Epithelial cell of alveolus of lung (primary cell): ENCODE results near the gene KLB. TPM values are rescaled to one million over a fixed set of nuclear protein-coding genes. Genes with fewer than 3 reads are reported as not detected.

Experiments
- total RNA-seq: library from RNA; depleted of rRNA; stranded (reverse); fragments of >200 nt; gene quantifications from 2 replicates; pipeline ENCODE4 v1.2.1, GENCODE V29; 2015

Gene KLB
- total RNA-seq, result not detected in 2 replicates

DNA sequence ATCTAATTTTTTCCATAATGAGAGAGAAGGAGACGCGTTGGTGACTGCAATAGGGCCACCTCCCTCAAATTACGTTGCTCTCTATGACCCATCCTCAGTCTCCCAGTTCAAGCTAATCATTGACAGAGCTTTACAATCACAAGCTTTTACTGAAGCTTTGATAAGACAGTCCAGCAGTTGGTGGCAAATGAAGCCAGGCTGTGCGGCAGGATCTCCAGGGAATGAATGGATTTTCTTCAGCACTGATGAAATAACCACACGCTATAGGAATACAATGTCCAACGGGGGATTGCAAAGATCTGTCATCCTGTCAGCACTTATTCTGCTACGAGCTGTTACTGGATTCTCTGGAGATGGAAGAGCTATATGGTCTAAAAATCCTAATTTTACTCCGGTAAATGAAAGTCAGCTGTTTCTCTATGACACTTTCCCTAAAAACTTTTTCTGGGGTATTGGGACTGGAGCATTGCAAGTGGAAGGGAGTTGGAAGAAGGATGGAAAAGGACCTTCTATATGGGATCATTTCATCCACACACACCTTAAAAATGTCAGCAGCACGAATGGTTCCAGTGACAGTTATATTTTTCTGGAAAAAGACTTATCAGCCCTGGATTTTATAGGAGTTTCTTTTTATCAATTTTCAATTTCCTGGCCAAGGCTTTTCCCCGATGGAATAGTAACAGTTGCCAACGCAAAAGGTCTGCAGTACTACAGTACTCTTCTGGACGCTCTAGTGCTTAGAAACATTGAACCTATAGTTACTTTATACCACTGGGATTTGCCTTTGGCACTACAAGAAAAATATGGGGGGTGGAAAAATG, at the start of gene KLB:
TSS of gene KLB (plus strand) at position 168 of the 821 bp plus-strand sequence. CDS start at position 188, 20 bp downstream.

DNA sequence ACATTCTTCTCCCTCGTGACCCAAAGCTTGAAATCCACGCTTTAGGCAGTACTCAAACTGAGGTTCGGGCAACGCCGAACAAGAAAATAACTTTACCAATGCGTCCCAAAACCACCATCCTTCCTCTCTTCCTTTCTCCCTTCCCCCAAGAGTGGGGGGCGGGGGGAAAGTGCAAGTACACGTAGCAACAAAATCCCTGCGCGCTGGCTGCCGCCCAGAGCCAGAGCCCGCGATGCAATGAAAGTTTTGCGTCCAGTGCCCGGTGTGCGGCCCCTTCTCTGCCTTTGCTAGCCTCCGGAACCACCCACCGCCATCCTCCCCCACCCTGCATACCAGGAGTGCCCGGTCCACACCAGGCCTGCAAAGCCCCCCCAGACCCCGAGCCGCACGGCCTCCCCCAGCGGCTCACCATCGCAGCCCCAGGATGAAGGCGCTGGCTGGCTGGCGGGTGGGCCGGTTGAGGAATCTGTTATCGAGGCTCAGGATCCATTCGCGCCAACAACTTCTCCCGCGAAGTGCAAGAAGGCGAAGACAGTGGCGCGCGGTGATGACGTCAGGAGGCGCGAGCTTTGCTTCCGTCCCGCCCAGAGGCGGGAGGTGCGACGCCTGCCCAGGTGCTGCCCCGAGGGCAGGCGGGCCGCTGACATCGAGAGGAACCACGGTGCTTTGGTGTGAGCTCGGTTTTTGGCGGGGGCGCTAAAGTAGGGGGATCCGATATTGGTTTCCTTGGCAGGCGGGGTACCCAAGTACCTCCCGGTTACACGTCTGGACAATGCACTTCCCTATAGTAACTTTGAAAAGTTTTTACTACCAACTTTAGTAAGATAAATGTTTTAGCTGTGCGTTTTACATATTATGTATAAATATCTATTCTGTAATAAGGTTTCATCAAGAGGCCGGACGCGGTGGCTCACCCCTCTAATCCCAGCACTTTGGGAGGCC, 40.6 kb upstream of the KLB start, which contains the start of gene RFC1:
TSS of gene RFC1 (minus strand) at position 533 of the 942 bp plus-strand sequence. CDS start at position 412, 121 bp downstream.

DNA sequence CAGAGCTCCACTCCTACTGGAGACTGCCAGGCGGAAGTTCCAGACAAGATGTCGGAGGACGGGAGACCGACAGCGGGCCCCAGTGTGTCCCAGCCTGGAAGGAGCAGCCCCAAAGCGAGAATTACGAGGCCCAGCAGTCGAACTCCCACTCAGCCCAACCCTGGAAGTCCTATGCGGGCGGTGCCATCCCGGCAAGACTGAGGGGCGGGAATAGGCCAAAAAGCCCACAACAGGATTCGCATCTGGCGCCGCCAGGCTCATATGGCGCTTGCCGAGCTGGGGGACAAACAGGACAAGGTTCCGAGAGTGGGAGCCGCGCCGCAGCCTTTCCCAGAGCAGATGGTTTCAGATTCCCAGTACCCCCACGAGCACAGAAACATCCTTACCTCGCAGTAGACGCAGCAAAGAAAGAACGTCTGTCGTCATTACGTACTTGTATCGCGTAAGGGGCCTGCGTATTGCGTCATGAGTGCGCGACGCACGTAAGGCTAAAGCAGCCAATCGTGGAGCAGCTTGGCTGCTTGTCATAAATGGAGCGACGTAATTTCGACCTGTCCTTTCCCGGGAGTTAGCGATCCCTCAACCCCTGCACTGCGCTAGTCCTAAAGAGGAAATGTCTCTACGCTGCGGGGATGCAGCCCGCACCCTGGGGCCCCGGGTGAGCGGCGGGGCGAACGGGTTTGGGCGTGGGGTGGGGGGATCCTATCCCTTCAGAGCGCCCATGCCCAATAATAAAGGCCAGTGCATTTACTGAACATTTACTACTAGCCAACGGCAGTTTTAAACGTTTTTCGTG, 52.0 kb downstream of the KLB start, which contains the start of the genes LIAS and RPL9:
TSS of gene LIAS (plus strand) at position 552 of the 796 bp plus-strand sequence. CDS start at position 614, 62 bp downstream.
TSS of gene RPL9 (minus strand) at position 418 of the 796 bp plus-strand sequence. CDS start 483 bp downstream, outside the sequence.

Other genes with a start within 250 kb of the KLB start
- gene WDR19, start 224.4 kb upstream of the KLB start, total RNA-seq, result 9.3 and 19.2 TPM in 2 replicates
- 22.6 and 33.1 TPM in 2 replicates for gene RFC1, start 40.6 kb upstream of the KLB start, total RNA-seq
- 4,418 and 7,032 TPM in 2 replicates for gene RPL9, start 52.0 kb downstream of the KLB start, total RNA-seq
- 7.6 and 14.9 TPM in 2 replicates for gene LIAS, start 52.1 kb downstream of the KLB start, total RNA-seq
- gene UGDH, start 120.5 kb downstream of the KLB start, total RNA-seq, result 73.9 and 125 TPM in 2 replicates
- gene SMIM14, start 231.9 kb downstream of the KLB start, total RNA-seq, result 14.7 and 28.8 TPM in 2 replicates